ENCODE measurements around the gene MESP2.

GRCh38 chr15:89818287-89818686 lies 42.2 kb downstream of the MESP2 start:
- TF ChIP-seq CTCF (IDR thresholded peaks at IDR 0.05; ENCODE audit: low read depth, low read length, missing input control) (no peak), HNF4G (IDR thresholded peaks at IDR 0.05) (no peak)

Data from liver (tissue), 3 donors.